Activated CD4-positive, alpha-beta T cell treated with anti-CD3 and anti-CD28 coated beads, Interleukin-2, amount 10 ng/mL, durations not matched to agents 24 days and 14 days (primary cell): ENCODE measurements around the gene ZNF282. TPM values are rescaled to one million over a fixed set of nuclear protein-coding genes. Genes with fewer than 3 reads are reported as not detected.

Source experiments
- DNase-seq: peaks from one replicate; pipeline ENCODE4 v3.0.0; 2022
- H3K27ac Mint-ChIP-seq: one replicate; pipeline ENCODE4 v1.8.0; 2022; ENCODE audit warnings: mild to moderate bottlenecking, mixed read lengths
- H3K27me3 Mint-ChIP-seq: one replicate; pipeline ENCODE4 v1.8.0; 2022; ENCODE audit warnings: mixed read lengths
- H3K36me3 Mint-ChIP-seq: one replicate; pipeline ENCODE4 v1.8.0; 2022; ENCODE audit warnings: low read depth, mild to moderate bottlenecking, mixed read lengths
- H3K4me1 Mint-ChIP-seq: one replicate; pipeline ENCODE4 v1.8.0; 2021; ENCODE audit warnings: mixed read lengths
- H3K4me3 Mint-ChIP-seq: one replicate; pipeline ENCODE4 v1.8.0; 2022; ENCODE audit warnings: mild to moderate bottlenecking, moderate library complexity, mixed read lengths
- H3K9me3 Mint-ChIP-seq: one replicate; pipeline ENCODE4 v1.8.0; 2021; ENCODE audit warnings: mixed read lengths
- intact Hi-C: fragments of 100-400 bp; cut with micrococcal nuclease; formaldehyde crosslinking; loops from one replicate; pipeline ENCODE4 v1.15.1; 2023
- total RNA-seq: library from RNA; stranded (reverse); gene quantifications from 2 replicates; pipeline ENCODE4 v1.2.3, GENCODE V29; 2022

The ZNF282 gene
- 44.7 and 49.9 TPM in 2 replicates for total RNA-seq

DNA sequence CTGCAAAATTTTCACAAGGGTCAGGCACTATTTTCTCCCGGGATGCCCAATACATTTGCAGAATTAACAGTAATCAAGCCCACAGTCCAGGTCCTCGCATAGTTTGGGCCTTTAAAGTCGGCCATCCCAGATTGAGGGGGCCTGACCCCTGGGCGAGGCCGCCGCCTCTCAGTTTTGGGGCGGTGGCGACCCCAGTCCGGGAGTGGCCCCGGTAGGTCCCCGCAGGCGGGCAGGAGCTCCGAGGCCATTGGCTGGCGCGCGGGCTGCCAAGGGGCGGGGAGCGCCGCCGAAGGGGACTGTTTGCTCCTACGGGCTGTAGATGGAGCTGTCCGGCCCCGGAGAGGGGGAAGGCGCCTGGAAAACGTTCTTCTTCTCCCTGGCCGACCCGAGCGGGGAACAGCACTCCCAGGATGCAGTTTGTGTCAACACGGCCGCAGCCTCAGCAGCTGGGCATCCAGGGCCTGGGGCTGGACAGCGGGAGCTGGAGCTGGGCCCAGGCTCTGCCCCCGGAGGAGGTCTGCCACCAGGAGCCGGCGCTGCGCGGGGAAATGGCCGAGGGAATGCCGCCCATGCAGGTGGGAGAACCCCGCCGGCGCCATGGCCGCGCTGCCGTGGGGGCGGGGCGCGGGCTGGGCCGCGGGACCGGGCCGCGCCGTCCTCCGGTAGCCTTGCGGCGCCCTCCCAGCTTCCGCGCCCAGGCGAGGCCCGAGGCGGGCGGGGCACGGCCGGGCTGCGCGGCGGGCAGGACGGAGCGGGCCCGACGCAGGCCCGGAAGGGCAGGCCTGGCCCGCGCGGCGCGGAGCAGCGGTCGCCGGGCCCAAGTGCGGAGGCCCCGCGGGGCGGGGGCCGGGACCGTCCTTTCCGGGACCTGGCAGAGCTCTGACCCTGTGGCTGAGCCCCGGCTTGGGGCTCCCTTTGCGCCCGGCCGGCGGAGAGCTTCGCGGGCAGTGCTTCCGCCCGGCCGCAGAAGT lies at the start of gene ZNF282:
TSS of gene ZNF282 (plus strand) at position 367 of the 971 bp plus-strand sequence. CDS start at position 411, 44 bp downstream.
- H3K4me3 Mint-ChIP-seq, result peak within 1 kb of the TSS; percentile 96
- H3K27ac Mint-ChIP-seq, result peak within 1 kb of the TSS; percentile 96
- peaks cover 39% of the 10 kb centered on the region for H3K36me3 Mint-ChIP-seq
- peaks cover 4% of the 10 kb centered on the region for H3K27me3 Mint-ChIP-seq
- intact Hi-C loops, result loop anchor here (1.0 to 5.0 kb wide), 6 partner anchors 14 to 168 kb away; partner anchors contain the start of genes PDIA4, ZNF212 and ZNF398
- peaks cover 38% of the 10 kb centered on the region for H3K4me1 Mint-ChIP-seq
- peak; percentile 94 for DNase-seq
- H3K9me3 Mint-ChIP-seq, result no peaks in the 10 kb centered on the region

DNA sequence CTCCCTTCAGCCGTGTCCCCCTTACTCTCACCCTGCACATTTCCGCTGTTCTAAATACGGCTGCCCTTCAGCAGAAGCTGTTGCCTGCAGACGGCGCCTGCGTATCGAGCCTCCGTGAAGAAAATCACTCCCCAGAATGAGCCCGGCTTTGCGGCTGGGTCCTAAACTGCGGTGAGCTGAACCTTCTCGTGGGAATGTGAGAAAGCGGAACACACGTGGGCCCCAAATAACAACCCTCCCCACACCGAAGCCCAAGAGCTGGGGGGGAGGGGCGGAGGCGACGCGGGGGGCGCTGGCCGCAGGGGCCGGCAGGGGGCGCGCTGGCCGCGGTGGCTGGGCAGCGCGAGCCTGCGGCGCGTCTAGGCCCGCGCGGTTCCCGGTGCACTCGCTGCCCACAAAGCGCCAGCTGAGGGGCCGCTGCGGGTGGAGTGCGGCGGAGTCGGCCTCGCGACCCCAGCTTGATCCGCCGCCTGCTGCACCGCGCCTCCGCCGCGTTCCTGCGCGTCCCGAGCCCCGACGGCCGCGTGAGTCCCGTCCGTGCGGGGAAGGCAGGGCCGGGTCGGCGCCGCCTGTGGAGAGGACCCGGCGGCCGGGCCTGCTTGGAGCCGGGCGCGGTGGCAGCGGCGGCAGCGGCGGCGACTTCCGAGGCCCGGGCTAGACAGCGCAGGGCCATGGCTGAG lies 48.1 kb upstream of the ZNF282 start, which contains the start of gene ZNF398:
TSS of gene ZNF398 (plus strand) at position 382 of the 680 bp plus-strand sequence. CDS start at position 672, 290 bp downstream.
- H3K27ac Mint-ChIP-seq, result peak within 1 kb of the TSS; percentile 93
- peaks cover 26% of the 10 kb centered on the region for H3K4me1 Mint-ChIP-seq
- peak; percentile 93 for DNase-seq
- H3K4me3 Mint-ChIP-seq, result peak within 1 kb of the TSS; percentile 93
- H3K9me3 Mint-ChIP-seq, result no peaks in the 10 kb centered on the region
- H3K36me3 Mint-ChIP-seq, result peaks cover 12% of the 10 kb centered on the region
- intact Hi-C loops, result loop anchor here (1.0 kb wide), 4 partner anchors 21 to 92 kb away; partner anchors contain the start of genes ZNF212, ZNF282 and ZNF425
- H3K27me3 Mint-ChIP-seq, result no peaks in the 10 kb centered on the region

DNA sequence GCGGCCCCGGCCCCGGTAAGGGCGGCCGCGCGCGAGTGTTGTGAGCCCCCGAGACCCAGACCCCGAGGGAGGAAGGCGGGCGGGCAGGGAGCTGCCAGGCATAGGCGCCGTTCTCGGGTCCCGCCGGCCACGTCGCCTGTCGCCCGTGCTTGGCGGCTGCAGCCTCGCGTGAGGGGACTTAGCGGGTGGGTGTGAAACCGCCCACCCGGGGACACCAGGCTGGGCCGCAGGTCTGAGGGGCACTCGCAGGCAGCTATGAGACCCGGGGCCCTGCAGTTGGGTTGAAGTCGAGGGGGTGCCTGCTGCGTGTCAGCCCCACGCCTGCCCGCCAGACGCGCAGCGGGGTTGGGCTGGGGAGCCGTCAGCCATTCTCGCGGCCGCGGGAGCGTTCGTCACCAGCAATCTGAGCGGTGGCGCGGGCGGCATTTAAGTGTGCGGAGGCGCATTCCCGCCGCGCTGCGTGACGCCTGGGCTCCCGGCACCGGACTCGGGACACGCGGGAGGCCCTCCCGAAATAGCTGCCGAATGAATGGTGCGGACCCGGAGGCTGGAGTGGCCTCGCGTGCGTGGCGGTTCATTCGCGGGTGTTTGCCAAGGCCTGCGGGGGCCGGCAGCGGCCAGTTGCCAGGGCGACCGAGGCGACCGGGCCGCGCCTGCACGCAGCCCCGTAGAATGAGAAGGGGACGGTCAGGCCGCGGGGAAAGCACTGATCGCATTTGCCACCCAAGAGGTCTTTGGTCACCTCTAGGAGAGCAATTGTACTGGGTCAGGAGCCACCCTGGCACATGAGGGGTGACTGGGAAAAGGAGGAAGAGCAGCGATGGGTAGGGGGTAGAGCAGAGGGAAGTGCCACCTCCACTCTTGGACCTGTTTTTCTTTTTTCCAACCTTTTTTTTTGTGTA lies 47.3 kb upstream of the ZNF282 start:
- H3K4me3 Mint-ChIP-seq, result peak overlapping the region; percentile 93
- peaks cover 26% of the 10 kb centered on the region for H3K4me1 Mint-ChIP-seq

DNA sequence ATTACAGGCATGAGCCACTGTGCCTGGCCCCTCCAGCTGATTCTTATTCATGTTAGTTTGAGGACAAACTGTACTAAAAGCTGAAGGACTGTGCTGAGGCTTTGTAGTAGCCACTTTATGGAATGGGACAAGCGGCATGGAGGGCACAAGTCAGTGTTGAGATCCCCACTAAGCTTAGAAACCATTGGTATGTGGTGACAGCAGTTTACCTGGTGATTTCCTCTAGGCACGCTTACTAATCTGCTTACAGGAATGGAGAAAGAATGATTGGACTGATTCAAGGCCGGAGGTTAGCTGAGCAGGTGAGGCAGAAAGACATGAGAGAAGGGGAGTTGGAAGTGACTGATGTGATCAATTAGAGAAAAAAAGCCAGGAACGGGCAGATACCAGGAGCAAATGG lies 44.4 kb upstream of the ZNF282 start:
- DNase-seq, result no peak
- intact Hi-C loops, result no loop called here
- Mint-ChIP-seq H3K36me3 (peaks cover 31% of the 10 kb centered on the region), H3K4me3 (no peak overlapping the region), H3K27ac (peak overlapping the region; percentile 20), H3K4me1 (peaks cover 18% of the 10 kb centered on the region), H3K27me3 (no peaks in the 10 kb centered on the region), H3K9me3 (no peaks in the 10 kb centered on the region)

More for the DNA sequence above, 47.3 kb upstream of the ZNF282 start:
- Mint-ChIP-seq H3K36me3 (peaks cover 12% of the 10 kb centered on the region), H3K27me3 (no peaks in the 10 kb centered on the region), H3K9me3 (no peaks in the 10 kb centered on the region), H3K27ac (peak overlapping the region; percentile 69)
- intact Hi-C loops, result loop anchor here (1.0 kb wide), 4 partner anchors 22 to 91 kb away; partner anchors contain the start of genes ZNF212, ZNF282 and ZNF425
- peak; percentile 91 for DNase-seq

DNA sequence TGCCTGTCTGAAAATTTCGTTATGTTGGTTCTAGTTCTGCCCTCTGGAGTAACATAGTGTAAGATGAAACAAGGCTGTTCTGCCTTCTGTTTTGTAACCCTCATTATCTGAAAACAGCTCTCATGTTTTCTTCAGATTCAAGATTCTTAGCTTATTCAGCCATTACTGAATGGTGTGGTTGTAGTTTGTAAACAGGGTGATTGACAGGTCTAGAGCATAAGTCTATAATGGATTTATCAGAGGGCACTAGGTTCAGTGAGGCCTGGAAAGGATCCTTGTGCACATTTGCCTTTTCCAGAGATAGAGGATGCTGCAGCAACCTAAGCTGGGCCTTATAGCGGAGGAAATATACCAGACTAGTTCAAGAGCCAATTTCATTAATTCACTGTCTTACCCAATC lies 42.0 kb upstream of the ZNF282 start:
- Mint-ChIP-seq H3K9me3 (peaks cover 4% of the 10 kb centered on the region), H3K4me3 (no peak overlapping the region), H3K27ac (no peak overlapping the region), H3K27me3 (no peaks in the 10 kb centered on the region), H3K4me1 (peaks cover 18% of the 10 kb centered on the region), H3K36me3 (peaks cover 42% of the 10 kb centered on the region)
- no peak for DNase-seq
- intact Hi-C loops, result no loop called here

DNA sequence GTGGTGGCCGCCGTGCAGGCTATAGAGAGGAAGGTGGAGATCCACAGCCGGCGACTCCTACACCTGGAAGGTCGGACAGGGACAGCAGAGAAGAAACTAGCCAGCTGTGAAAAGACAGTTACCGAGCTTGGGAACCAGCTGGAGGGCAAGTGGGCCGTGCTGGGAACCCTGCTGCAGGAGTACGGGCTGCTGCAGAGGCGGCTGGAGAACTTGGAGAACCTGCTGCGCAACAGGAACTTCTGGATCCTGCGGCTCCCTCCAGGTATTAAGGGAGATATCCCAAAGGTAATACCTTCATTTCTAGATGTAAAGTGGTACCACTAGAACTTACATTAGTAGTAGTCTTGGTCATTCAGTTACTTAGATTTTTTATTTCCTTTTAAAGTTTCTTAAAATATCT lies 41.3 kb upstream of the ZNF282 start:
- no peaks in the 10 kb centered on the region for H3K27me3 Mint-ChIP-seq
- H3K36me3 Mint-ChIP-seq, result peaks cover 42% of the 10 kb centered on the region
- no peak overlapping the region for H3K27ac Mint-ChIP-seq
- H3K4me3 Mint-ChIP-seq, result no peak overlapping the region
- peaks cover 4% of the 10 kb centered on the region for H3K9me3 Mint-ChIP-seq
- H3K4me1 Mint-ChIP-seq, result peaks cover 12% of the 10 kb centered on the region
- intact Hi-C loops, result no loop called here
- DNase-seq, result no peak

DNA sequence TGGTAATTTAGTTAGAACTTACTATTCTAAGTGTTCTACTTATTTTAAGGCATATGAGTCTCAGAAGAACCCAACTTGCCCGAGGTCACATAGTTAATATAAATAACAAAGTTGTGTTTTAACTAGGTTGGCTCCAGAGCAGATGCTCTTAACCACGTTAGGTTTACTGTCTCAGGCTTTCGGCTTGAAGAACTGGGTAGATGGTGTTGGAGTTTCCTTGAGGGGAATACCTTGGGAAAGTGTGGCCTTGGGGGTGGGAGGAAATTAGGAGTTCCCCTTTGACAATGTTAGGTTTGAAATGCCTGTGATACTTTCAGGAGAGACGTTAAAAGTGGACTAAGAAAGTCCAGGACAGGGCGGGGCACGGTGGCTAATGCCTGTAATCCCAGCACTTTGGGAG lies 38.4 kb upstream of the ZNF282 start:
- H3K36me3 Mint-ChIP-seq, result peaks cover 48% of the 10 kb centered on the region
- DNase-seq, result no peak
- intact Hi-C loops, result no loop called here
- no peaks in the 10 kb centered on the region for H3K27me3 Mint-ChIP-seq
- H3K27ac Mint-ChIP-seq, result no peak overlapping the region
- H3K4me1 Mint-ChIP-seq, result peaks cover 12% of the 10 kb centered on the region
- peaks cover 4% of the 10 kb centered on the region for H3K9me3 Mint-ChIP-seq
- no peak overlapping the region for H3K4me3 Mint-ChIP-seq

DNA sequence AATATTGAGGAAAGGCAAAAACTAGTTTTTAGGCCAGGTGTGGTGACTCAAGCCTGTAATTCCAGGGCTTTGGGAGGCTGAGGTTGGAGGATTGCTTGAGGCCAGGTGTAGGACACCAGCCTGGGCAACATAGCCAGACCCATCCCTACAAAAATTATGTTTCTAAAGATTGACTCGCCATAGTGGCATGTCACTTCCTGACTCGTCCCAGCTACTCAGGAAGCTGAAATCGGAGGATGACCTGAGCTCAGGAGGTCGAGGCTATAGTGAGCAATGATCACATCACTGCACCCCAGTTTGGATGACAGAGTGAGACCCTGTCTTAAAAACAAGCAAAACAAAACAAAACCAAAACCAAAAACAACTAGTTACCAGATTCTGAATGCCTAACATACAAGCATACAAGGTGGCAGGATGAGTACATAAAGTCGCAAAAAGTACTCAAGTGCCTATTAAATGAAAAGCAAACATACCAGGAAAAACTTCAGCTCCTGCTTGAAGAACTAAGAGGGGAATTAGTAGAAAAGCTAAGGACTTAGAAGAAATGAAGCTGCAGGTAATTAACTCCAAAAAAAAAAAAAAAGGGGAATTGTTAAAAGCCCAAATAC lies 34.0 kb upstream of the ZNF282 start:
- peaks cover 45% of the 10 kb centered on the region for H3K36me3 Mint-ChIP-seq
- H3K4me1 Mint-ChIP-seq, result peaks cover 14% of the 10 kb centered on the region
- intact Hi-C loops, result no loop called here
- no peaks in the 10 kb centered on the region for H3K27me3 Mint-ChIP-seq
- peak overlapping the region; percentile 76 for H3K27ac Mint-ChIP-seq
- no peak overlapping the region for H3K4me3 Mint-ChIP-seq
- peaks cover 4% of the 10 kb centered on the region for H3K9me3 Mint-ChIP-seq
- no peak for DNase-seq

DNA sequence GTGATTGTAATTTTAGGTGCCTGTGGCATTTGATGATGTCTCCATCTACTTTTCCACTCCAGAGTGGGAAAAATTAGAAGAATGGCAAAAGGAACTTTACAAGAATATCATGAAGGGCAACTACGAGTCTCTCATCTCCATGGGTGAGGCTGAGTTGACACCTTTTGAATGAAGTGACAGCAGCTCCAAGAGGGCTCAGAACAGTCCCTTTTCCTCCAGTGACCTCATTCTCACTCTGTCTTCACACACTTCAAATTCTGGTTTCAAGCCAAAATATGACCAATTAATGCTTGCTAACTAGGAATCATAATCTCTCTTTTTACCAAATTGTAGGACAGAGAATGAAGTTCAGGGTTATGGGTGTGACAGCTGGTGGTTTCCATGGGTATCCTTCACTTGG lies 29.2 kb upstream of the ZNF282 start:
- intact Hi-C loops, result no loop called here
- Mint-ChIP-seq H3K4me1 (peaks cover 7% of the 10 kb centered on the region), H3K27ac (no peak overlapping the region), H3K9me3 (no peaks in the 10 kb centered on the region), H3K4me3 (no peak overlapping the region), H3K36me3 (peaks cover 41% of the 10 kb centered on the region), H3K27me3 (no peaks in the 10 kb centered on the region)
- no peak for DNase-seq

DNA sequence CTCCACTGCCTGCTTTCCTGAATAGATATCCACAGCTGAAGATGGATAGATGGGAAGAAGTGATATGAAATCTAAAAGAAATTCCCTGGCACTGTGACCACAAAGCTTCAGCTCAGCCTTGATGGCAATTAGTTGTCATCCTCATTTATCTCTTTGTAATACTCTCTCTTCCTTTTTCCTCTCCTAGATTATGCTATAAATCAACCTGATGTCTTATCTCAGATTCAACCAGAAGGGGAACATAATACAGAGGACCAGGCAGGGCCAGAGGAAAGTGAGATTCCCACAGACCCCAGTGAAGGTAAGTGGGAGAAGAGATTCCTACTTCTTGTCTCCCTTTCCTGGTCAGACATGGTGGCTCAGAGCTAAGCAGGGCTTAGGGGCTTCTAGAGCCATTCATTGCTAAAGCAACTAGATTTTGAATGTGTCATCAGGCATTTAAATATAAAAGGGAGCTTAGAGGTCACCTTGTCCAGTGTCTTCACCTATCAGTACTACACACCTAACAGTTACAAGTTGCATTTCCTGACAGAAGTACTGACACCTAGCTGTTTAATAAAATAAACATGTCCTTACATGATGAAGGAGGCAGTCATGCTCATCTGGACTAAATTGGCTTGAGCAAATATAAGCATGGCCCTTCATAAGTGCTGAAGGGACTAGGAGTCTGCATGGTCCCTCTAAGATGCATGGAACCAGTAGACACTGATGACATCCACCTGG lies 28.6 kb upstream of the ZNF282 start:
- Mint-ChIP-seq H3K4me3 (no peak overlapping the region), H3K27me3 (no peaks in the 10 kb centered on the region), H3K36me3 (peaks cover 37% of the 10 kb centered on the region), H3K27ac (no peak overlapping the region), H3K9me3 (no peaks in the 10 kb centered on the region), H3K4me1 (peaks cover 2% of the 10 kb centered on the region)
- DNase-seq, result no peak
- intact Hi-C loops, result no loop called here

DNA sequence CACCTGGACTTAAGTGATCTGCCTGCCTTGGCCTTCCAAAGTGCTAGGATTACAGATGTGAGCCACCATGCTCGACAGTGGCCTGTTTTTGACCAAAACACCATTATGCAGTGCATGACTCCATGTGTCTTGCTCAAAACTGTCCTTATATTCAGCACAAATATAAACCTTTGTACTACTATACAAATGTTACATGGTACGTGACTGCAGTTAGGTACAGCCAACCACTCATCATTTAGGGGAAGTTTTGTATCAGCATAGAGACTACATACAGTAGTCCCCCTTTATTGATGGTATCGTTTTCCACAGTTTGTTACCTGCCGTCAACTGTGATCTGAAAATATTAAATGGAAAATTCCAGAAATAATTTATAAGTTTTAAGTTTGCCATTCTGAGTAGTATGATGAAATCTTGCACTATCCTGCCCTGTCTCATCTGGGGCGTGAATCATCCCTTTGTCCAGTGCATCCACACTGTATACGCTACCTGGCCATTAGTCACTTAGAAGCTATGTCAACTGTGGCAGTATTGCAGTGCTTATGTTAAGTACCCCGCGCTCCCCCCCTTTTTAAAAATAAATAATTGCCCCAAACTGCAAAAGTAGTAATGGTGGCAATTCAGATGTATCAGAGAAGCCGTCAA lies 23.3 kb upstream of the ZNF282 start:
- peaks cover 1% of the 10 kb centered on the region for H3K4me1 Mint-ChIP-seq
- no peaks in the 10 kb centered on the region for H3K27me3 Mint-ChIP-seq
- H3K9me3 Mint-ChIP-seq, result no peaks in the 10 kb centered on the region
- peaks cover 29% of the 10 kb centered on the region for H3K36me3 Mint-ChIP-seq
- no peak for DNase-seq
- no peak overlapping the region for H3K27ac Mint-ChIP-seq
- intact Hi-C loops, result no loop called here
- H3K4me3 Mint-ChIP-seq, result no peak overlapping the region

DNA sequence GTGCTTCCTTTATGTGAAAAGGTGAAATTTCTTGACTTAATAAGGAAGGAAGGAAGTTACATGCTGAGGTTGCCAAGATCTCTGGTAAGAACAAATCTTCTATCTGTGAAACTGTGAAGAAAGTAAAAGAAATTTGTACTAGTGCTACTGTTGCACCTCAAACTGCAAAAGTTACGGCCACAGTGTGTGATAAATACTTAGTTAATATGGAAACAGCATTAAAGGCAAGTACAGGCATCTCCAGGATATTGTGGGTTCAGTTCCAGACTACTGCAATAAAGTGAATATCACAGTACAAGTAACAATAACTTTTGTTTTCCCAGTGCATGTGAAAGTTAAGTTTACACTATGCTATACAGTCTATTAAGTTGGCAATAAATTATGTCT lies 22.8 kb upstream of the ZNF282 start:
- H3K9me3 Mint-ChIP-seq, result no peaks in the 10 kb centered on the region
- H3K4me1 Mint-ChIP-seq, result peaks cover 1% of the 10 kb centered on the region
- no peak overlapping the region for H3K27ac Mint-ChIP-seq
- no peak overlapping the region for H3K4me3 Mint-ChIP-seq
- peaks cover 30% of the 10 kb centered on the region for H3K36me3 Mint-ChIP-seq
- intact Hi-C loops, result no loop called here
- H3K27me3 Mint-ChIP-seq, result no peaks in the 10 kb centered on the region
- DNase-seq, result no peak
